ENCODE results near the gene FSTL4.

The FSTL4 gene

DNA sequence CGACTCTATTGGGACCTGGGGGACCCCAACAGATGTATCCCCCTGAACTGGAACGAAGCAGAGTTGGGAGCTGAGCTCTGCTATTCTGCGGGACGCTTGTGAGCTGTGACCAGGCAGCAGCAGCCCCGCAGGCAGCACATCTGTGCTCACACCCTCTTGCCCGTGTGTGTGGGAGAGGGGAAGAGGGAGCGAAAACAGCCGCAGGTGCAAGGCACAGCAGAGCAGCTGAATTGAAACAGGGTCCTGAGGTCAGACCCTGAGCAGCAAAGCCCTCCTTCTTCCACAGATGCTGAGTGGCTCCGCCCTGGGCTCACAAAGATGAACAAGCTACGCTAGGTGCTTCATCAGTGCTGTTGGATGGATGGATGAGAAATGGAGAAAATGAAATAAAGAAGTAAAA lies 361.8 kb downstream of the FSTL4 start:
- no peak for DNase-seq (ENCODE audit: low read depth in 1 of 2, low spot score in 1 of 2)

DNA sequence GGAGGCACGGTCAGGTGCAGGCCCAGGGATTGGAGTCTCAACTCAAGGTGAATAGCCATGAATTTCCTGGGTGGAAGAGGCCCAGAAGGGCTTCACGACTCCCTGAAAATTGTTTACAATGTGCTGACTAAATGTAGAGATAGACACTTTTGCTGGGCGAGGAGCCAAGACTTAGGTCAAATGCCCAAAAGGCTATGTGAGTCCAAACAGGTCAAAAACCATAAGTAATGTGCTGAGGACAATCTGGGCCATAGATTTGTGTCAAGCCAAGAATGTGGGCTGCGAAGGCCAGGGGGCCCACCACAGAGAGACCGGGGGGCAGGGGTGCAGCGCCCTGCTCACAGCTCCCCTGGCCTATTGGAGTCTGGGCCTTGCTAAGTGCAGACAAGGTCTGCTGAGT lies 362.7 kb downstream of the FSTL4 start:
- no peak for DNase-seq (ENCODE audit: low read depth in 1 of 2, low spot score in 1 of 2)

DNA sequence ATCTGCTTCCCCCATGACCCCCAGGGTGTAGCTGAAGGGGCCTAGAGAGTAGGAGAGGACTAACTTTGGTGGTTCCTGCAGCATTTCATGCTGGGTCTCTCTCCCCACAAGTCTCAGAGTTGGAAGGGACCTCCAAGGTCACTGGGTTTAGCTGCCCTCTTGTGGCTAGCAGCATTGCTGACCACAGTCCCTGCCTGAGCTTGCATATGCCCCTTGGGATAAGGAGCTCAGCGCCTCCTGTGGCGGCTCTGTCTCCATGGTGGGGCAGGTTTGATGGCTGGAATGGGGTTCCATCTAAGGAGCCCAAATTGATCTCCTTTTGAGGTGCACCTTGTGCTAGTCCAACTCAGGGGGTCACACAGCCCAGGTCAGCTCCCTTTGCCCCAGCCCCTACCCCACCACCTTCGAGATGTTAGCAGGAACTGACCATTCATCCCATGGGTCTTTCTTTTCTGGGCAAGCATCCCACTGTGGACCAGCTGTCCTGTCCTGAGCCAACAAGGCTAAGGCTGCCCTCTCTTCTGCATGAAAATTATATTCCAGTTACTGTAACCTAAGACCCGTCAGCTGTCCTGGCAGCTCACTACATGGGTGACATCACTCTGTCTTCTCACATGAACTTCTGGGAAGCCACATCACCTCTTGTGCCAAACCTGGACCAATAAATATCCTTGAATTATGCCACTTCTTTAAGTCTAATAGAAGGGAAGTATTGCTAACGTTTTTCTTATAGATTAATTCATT lies 364.3 kb downstream of the FSTL4 start:
- no peak for DNase-seq (ENCODE audit: low read depth in 1 of 2, low spot score in 1 of 2)

DNA sequence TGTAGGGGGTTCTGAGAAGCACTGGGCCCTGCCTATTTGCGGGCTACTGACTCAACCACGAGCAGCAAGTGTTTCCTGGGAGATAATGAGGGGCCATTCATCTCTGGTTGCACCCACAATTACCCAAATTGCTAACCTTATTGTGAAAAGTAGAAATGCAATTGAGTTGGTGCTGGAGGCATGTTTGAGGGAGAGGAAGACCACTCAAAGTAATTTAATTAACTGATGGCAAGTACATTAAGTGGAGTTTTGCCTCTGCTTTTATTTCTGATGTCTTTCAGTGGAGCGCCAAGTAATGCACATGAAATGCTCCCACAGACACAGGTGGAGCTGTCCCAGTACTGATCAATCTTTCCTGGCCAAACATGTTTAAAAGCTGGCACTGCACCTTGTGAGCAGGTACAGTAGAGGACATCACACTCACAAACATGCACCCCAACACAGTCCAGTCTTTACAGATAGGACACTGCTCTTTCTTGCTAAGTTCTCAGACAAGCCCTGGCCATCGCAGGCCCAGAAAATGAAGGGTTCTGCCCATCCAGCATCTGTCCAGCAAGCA lies 365.1 kb downstream of the FSTL4 start:
- DNase-seq (ENCODE audit: low read depth in 1 of 2, low spot score in 1 of 2), result no peak

DNA sequence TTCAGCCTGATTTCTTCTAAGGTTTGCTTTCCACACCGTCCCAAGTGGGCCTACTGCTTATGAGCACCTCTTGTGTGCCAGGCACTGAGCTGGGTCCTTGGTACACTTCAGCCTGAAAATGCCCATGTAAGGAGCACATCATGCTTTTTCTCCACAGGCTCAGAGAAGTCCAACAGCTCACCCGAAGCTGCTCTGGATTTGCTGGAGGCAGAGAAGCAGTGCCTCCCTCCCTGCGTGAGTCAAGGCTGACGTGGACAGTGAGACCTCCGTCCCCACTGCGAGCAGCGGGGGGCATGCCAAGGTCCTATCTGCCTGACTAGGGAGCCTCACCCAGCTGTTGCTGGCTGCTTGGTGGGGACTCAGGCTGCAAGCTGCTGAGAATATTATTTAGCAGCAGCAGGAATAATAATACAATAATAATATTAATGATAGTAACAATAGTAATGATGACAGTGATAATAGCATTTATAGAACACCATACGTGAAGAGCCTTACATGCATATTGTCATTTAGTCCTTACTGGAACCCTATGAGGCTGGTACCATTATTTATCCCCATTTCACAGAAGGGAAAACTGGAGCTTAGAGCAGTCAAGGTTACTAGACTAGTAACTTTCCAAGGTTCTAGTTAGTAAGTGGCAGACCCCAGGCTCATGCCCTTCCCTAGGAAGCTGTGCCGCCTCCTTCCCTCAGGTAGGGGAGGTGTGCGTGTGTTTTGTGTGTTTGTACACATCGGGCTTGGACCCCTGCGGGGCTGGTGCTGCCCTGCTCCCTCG lies 365.8 kb downstream of the FSTL4 start:
- DNase-seq (ENCODE audit: low read depth in 1 of 2, low spot score in 1 of 2), result no peak

DNA sequence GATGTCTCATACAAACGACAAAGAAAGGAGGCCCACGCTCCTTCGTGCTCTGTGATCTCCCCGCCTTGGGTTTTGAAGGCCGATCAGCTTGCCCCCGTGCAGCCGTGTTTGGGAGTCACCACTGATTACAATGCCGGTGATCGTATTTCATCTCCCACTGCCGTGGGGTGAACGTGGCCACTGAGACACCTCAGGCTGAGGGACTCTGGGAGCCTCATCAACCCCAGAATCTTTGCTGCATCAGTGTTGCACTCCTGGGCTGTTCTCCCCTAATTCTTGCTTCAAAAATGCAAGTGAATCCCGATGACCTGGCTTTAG lies 366.3 kb downstream of the FSTL4 start:
- no peak for DNase-seq (ENCODE audit: low read depth in 1 of 2, low spot score in 1 of 2)

DNA sequence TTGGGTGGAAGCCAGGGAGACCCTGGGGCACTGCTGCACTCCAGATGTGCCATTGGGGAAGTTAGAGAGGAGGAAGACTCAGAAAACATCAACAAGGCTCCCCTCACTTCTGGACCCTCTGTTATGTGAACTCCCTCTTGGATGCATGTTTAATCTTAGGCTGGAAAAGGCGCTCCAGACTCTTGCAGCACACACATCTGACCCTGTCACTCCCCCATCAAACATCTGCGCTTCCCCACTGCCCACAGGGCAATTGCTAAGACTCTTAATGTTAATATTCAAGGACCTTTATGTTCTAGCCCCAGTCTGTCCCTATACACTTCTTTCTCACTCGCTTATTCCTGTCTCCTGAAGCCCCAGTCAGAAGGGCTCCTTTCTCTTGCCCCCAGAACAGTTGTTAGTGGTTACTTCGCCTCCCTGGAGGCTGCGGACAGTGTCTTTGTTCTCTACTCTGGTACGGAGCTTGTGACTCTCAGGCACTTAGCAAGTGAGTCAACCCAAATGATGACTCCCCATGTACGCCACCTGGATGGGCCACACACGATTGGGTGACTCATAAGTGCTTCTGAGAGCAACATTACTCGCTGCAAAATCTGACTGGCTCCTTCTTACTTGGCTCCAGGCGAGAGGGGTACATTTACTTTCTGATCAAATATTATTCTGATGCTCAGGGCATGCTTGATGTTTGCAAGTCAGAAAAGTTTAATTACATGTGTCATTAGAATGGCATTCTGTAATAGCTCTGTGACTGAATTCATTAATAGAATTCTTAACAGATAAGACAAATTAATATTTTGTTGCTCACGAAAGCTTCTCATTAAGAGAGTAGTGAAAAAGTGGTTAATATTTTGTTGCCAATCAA lies 366.9 kb downstream of the FSTL4 start:
- DNase-seq (ENCODE audit: low read depth in 1 of 2, low spot score in 1 of 2), result peak in 1 of 2 donors; percentile 8

DNA sequence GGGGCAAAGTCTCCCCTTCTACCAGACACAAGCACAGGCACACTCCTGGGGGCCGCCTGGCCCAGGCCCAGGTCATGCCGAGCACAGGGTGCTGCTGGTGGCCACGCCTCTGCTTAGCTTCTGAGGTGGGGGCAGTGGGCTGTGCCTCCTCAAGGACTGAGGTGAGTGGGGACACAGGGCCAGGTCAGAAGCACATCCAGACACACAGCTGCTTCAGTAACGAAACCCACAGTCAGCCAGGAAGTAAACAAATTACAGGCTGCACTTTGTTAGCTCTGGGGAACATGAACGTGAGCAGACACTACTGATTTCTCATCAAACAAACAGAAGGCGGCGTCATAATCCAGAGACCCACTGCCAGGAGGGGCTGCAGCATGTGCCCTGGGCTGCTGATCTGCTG lies 368.1 kb downstream of the FSTL4 start:
- no peak for DNase-seq (ENCODE audit: low read depth in 1 of 2, low spot score in 1 of 2)

DNA sequence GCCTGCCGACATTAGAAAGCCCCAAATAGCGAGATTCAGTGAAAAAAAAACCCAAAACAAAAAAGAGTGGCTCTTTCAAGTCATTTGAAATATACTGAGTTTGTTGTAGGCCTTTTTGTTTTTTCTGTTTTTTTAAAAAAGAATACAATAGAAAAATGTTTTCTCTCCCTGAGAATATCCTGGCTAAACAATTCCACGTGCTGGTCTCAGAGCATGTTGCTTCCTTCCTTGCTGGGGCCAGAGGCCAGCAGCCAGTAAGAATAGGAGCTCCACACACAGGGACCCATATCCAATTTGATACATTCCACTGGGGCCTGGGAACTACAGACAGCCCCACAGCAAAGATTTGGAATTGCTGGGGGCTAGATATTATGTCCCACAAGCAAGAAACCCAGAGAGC lies 369.1 kb downstream of the FSTL4 start:
- no peak for DNase-seq (ENCODE audit: low read depth in 1 of 2, low spot score in 1 of 2)

DNA sequence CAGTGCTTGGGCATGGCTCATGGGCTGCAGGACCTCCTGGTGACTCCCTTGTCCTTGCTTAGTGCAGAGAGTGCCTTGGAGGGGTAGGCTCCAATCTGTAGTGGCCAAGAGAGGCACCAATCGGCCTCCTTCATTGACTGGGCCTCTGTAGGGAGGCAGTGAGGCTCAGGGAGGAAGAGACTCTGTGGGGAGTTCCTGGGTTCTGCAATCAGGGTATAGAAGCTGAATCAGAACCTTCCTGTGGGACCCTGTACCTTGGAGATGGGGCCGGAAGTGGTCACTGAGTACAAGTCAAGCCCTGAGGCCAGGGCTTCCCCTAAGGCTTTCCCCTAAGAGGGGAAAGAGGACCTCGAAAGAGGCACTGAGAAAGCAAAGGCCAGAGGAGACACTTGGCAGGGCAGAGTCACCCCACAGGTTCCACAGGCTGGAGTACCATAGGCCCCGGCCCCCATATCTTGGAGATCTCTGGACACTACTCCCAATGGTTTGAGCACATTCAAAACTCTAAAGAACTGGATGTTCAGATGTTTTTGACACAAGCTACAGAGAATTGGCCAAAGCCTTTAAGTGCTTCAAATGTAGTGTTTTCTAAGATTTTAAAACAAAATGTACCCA lies 370.0 kb downstream of the FSTL4 start:
- DNase-seq (ENCODE audit: low read depth in 1 of 2, low spot score in 1 of 2), result no peak

DNA sequence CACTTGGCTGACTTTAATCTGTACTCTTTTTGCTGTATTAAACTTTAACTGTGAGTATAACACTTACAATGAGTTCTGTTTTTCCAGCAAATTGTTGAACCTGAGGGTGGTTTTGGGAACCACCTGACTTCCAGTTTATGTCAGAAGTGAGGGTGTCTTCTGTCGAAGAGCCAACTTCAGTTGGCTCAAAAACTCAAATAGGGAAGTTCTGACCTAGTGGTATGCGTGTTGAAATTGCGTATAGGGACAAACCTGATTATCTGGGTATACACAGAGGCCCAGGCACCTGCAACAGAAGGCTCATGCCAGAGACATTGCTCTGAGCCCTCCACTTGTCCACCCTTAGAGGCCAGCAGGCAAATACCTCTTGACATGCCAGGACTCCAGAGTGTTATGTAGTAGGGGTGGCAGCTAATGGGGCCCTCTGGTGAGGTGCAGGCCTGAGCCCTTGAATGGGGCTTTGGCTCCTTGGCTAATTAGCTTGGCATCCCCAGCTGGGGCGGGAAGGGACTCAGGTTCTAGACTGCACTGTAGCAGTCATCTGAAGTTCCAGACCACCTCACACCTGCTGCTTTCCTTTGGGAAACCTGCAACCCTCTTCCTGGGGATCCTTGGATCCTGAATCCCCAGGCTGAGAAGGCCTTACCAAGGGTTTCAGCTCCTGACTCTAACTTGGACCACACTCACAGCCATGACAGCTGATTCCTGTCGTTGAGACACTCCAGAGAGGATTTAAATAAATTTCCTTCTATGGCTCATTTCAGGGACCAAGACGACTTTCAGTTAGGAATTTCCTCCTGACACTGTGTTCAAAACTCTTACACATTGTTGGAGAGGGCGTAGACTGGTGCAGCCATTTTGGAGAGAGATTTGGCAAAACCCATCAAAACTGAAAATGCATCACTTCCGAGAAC lies 370.9 kb downstream of the FSTL4 start:
- no peak for DNase-seq (ENCODE audit: low read depth in 1 of 2, low spot score in 1 of 2)

DNA sequence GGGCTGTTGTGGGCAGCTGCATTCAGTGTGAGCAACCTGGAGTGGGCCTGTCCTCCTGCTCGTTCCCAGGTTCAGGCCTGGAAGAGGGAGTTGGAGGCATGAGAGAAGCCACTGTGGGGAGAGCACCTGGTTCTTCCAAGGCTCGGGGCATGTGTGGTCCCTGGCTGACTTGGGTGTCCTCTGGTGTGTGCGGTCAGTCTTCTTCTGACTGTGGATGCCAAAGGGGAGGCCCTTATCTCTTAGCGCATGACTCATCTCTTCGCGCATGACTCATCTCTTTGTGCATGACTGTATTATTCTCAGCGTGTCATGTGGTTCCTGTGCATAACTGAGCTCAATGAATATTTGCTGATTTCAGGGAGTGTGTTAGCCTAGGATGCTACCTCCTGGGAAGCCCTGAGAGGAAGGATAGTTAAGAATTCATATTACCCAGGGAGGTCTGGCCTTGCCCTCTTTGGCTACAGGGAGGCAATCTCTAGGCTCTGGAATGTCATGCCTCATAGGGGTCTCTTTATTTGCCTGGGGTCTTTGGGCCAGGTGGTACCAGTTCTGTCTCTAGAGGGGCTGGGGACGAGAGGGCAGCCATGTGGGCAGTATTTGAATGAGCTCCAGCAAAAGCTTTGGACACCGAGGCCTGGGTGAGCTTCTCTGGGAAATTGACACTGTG lies 371.8 kb downstream of the FSTL4 start:
- DNase-seq (ENCODE audit: low read depth in 1 of 2, low spot score in 1 of 2), result no peak

DNA sequence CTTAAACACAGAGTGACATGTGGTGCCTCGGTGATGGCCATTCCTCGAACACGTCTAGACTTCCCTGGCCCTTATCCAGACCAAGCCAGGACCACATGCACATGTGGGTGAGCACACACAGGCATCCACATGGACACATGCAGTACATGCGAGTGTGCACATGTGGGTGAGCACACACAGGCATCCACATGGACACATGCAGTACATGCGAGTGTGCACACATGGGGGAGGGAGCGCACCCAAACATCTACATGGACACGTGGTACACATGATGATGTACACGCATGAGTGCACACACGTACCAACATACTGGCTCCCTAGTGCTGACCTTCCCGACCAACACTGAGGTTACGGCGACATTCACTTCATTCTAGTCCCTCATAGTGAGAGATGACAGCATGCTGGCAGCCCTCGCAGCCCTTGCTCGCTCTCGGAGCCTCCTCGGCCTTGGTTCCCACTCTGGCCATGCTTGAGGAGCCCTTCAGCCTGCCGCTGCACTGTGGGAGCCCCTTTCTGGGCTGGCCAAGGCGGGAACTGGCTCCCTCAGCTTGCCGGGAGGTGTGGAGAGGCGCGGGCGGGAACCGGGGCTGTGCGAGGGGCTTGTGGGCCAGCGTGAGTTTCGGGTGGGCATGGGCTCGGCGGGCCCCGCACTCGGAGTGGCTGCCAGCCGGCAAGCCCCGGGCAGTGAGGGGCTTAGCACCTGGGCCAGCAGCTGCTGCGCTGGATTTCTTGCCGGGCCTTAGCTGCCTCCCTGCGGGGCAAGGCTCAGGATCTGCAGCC lies 373.7 kb downstream of the FSTL4 start:
- DNase-seq (ENCODE audit: low read depth in 1 of 2, low spot score in 1 of 2), result no peak

DNA sequence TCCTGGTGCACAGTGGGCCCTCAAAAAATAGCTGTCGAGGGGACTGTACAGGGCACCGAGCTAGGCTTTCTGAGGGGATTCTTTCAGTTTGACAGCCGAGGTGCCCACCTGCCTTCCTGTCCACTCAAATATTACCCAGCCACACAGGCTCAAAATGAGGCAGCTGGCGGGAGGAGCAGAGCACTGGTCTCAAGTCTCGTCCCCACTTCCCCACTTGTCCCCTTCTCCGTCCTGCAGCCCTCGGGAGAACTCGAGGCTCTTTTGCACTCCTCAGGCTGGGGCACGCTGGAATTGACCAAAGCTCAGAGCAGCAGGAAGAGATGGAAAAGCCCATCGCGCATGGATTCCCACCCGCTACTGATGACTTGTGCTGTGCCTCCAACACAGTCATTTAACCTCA lies 375.4 kb downstream of the FSTL4 start:
- DNase-seq (ENCODE audit: low read depth in 1 of 2, low spot score in 1 of 2), result no peak

DNA sequence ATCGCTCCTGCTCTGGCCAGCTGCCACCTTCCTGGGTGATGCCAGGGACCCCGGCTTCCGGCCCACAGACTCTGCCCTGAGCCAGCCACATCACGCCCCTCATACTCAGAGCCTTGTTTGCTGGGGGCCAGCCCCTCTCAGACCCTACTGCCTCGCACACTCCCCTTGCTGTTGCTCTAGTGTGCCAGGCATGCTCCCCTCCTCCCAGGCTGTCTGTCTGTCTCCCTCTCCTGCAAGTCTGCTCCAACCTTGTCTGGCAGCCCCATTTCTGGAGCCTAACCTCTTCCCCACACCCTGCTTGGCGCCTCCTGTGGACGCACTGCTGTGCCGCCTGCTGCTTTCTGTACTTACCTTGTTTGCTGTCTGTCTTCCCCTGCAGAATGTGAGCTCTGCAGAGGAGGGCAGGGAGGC lies 375.8 kb downstream of the FSTL4 start:
- DNase-seq (ENCODE audit: low read depth in 1 of 2, low spot score in 1 of 2), result no peak

DNA sequence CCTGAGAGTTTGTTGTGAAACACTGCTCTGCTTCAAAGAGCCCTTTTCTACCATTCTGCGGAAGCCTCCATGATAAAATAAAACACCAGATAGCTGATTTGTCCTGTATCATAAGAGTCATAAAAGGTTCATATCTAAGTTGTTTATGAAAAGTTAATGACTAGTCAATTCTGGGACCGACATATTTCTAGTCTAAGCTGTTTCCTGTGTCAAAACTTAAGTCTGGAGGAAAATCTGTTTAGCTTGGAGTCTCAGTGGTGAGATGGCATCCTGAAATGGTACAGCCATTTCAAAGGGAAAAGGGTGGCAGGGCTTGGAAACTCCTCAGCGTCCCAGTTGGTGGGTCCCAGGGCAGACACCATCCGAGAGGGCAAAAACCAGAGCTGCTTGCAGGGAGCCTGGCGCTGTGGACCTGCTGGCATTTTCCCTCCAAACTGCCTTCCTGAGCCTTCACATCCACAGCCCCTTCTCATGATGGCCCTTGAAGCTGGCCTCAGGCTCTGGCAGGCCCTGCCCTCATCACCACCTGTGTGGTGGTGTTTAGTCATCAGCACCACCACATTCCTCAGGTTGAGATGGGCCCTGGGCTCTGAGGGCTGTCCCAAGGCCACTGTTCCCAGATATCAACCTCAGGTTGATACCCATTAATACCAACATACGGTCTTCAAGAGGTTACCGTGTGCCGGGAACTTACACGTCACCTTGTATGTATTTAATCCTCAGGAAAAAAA lies 376.5 kb downstream of the FSTL4 start:
- no peak for DNase-seq (ENCODE audit: low read depth in 1 of 2, low spot score in 1 of 2)

DNA sequence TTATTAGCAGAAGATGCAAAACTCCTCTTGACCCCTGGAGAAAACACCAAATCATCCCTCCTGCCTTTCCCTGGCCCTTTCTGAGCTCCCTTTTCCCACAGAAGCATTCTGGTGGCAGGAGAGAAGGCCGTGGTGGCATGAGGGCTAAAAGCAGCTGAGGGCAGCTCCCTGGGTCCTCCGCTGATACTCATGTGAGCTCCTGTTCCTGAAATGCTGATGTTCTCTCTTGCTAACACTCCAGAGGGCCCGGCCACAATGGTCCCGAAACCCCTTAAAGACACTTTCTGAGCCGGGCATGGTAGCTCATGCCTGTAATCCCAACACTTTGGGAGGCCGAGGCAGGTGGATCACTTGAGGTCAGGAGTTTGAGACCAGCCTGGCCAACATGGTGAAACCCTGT lies 377.4 kb downstream of the FSTL4 start:
- DNase-seq (ENCODE audit: low read depth in 1 of 2, low spot score in 1 of 2), result no peak

DNA sequence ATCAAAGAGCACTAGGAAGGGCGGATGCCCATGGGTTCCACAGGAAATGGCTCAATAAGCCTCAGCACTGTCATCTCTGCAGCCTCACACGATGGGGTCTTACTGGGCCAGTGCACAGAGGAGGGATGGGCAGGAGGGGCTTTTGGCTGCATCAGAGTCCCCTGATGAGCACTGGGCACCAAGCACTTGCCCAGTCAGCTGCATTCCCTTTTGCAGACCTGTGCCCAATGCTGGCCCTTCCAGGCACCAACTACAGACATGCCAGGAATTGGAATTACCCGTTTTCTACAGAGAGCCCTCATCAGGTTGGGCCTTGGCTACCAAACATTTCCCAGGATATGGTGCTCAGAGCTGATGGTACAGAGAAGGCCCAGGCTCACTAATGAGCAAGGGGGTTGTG lies 378.1 kb downstream of the FSTL4 start:
- DNase-seq (ENCODE audit: low read depth in 1 of 2, low spot score in 1 of 2), result no peak
